Renal cortical epithelial cell (primary cell): ENCODE measurements around the gene OSBPL9. TPM values are rescaled to one million over a fixed set of nuclear protein-coding genes. Genes with fewer than 3 reads are reported as not detected.
"Not testable (repeated sequence)": the region's sequence is repeated elsewhere in the genome, so short reads cannot be mapped to it uniquely, and the experiment has no call there.

Source experiments
- DNase-seq: peaks from one replicate; pipeline ENCODE4 v3.0.0-alpha.2; 2011; ENCODE audit warnings: low read depth
- total RNA-seq: library from RNA; depleted of rRNA; stranded (reverse); fragments of >200 nt; gene quantifications from 2 replicates; pipeline ENCODE4 v1.2.3, GENCODE V29; 2014

Gene OSBPL9
- total RNA-seq, 1 donor from 2014 or later: 165 TPM

DNA sequence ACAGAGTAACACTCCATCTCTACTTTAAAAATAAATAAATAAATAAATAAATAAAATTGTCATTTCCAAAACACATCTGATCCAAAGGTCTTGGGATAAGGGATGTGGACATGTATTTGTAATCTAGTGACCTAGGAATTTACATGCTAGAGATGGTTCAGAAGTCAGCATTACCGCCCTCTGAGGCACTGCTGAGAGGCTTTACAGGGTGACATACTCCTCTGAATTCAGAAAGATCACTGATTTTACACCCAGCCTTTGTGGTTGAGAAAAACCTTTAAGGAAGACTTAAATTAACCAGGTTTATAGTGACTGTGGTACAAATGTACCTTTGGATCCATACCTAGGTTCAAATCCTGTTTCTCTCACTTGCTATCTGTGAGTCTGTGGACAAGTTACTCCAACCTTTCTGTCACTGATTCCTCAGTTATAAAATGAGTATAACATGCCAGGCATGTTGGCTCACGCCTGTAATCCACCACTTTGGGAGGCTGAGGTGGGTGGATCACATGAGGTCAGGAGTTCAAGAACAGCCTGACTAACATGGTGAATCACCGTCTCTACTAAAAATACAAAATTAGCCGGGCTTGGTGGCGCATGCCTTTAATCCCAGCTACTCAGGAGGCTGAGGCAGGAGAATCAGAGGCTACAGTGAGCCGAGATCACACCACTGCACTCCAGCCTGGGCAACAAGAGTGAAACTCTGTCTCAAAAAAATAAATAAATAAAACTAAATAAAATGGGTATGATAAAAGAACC lies 20.1 kb downstream of the OSBPL9 start:
- peak; percentile 90 for DNase-seq

DNA sequence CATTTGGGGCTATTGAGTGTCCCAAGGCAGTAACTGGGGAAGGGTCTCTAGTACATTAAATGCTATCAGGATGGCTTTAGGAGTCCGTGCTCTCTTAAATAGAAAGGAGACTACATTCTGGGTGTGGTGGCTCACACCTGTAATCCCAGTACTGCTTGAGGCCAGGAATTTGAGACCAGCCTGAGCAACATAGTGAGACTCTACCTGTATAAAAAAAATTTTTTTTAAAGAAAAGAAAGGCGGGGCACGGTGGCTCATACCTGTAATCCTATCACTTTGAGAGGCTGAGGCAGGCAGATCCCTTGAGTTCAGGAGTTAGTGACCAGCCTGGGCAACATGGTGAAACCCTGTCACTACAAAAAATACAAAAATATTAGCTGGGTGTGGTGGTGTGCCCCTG lies 21.5 kb downstream of the OSBPL9 start:
- no peak for DNase-seq

DNA sequence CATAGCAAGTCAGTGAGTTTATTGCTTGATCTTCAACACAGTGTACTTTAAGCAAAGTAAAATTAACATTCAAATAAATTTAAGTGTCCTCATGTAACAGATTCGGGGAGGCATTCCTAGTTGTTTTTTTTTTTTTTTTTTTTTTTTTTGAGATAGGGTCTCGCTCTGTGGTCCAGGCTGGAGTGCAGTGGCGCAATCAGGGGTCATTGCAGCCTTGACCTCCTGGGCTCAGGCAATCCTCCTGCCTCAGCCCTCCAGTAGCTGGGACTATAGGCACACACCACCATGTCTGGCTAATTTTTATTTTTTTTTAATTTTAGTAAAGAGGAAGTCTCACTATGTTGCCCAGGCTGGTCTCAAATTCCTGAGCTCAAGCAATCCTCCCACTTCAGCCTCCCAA lies 22.8 kb downstream of the OSBPL9 start:
- DNase-seq: no peak

- DNase-seq: no peak
Measured at GRCh38 chr1:51641096-51641495, 24.2 kb downstream of the OSBPL9 start.

GRCh38 chr1:51642739-51643142 lies 25.8 kb downstream of the OSBPL9 start:
- DNase-seq: peak; percentile 92

- DNase-seq: no peak
Measured at GRCh38 chr1:51643362-51643761, 26.5 kb downstream of the OSBPL9 start.

DNA sequence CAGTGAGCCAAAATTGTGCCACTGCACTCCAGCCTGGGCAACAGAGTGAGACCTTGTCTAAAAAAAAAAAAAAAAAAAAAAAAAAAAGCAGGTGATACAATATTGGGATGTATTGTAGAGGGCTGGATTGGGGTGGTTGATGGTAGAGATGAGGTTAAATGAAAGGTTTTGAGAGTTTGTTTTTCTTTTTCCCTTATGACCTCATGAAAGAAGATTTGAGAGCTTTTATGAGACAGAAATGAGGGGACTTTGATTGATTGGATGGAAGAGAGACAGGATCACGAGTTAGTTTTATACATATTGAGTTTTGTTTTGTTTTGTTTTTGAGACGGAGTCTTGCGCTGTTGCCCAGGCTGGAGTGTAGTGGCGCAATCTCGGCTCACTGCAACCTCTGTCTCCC lies 27.1 kb downstream of the OSBPL9 start:
- DNase-seq: no peak

GRCh38 chr1:51644533-51645197 lies 27.8 kb downstream of the OSBPL9 start:
- peak; percentile 75 for DNase-seq

- DNase-seq: not testable (repeated sequence)
Measured at GRCh38 chr1:51646592-51646991, 29.7 kb downstream of the OSBPL9 start.

- DNase-seq: peak; percentile 38
Measured at GRCh38 chr1:51648180-51649109, 31.6 kb downstream of the OSBPL9 start.

DNA sequence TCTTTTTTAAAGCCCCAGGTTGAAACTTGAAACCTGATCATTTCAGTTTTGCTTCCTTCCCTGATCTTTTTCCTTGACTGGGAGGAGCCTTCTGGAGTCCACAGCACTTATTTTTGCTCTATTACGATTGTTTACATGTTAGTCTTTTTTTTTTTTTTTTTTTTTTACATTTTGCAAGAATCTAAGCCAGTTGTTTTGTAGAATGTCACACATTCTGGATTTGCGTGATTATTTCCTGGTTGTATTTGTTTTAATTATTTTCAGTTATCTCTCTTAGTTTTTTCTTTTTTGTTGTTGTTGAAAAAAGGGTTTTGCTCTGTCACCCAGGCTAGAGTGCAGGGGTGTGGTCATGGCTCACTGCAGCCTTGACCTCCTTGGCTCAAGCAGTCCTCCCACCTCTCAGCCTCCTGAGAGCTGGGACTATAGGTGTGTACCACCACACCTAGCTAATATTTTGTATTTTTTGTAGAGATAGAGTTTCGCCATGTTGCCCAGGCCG lies 32.8 kb downstream of the OSBPL9 start:
- no peak for DNase-seq

DNA sequence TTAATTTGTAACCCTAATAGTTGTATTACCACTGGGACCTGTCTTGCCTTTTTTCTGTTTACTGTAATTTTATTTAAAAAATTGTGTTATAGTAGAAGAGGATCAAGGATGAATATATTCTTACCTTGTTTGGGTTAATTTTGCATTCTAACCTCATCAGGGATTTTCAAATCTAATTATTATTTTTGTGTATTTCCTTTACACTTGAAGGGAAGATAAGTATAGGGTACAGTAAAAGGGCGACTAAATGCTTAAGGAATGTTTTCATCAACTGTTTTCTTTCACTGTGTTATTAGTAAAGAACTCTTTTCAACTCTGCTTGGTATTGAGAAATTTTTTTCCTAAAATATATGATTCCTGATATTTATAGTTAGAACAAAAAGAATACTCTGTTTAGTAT lies 33.3 kb downstream of the OSBPL9 start:
- DNase-seq: no peak

DNA sequence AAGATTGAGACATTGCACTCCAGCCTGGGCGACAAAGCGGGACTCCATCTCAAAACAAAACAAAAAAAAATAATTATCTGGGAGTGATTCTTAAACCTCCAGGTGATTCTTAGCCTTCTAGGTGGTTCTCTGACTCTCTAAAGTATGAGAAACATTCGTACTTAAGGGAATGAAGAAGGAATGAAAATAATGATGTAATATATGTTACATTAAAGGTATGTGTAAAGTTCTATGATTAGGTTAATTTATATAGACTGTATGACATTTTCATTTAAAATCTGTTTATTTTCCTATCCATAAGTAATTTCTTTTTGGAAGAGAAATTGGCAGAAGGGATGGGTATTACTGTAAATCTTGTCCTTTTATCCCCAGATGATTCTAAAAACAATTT lies 34.7 kb downstream of the OSBPL9 start:
- DNase-seq: no peak

DNA sequence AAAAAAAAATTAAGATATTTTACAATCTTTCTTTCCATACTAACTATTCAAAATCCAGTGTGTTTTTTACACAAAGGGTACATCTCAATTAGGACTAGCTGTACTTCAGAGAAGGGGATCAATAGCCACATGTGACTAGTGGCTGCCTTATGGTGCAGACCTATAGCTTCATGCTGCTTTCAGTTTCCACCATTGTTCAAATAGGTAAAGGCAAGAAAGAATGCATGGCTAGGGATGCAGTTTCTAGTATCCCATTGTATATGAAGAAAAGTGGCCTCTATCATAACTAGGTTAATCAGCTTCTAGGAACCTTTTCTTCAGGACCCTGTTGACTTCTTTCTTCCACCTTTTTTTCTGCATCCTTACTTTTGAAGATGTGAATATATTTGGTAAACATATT lies 35.7 kb downstream of the OSBPL9 start:
- no peak for DNase-seq

DNA sequence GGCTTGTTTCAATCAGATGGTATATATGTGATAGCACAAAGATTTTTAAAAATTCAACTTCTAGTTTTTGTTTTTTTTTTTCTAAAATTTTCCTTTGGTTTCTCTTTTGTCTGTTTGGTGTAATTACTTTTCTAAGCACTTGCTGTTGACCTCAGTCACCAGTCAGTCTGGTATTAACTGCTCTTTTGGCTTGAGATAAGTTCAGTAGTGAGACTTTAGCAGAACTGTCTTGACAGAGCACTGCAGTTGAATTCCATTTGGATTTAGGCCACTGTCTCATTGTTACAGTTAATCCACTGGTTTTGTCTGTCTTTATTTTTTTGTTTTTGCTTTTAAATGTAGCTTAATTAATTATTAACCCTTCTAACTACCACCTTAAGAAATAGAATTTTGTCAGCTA lies 36.2 kb downstream of the OSBPL9 start:
- no peak for DNase-seq

DNA sequence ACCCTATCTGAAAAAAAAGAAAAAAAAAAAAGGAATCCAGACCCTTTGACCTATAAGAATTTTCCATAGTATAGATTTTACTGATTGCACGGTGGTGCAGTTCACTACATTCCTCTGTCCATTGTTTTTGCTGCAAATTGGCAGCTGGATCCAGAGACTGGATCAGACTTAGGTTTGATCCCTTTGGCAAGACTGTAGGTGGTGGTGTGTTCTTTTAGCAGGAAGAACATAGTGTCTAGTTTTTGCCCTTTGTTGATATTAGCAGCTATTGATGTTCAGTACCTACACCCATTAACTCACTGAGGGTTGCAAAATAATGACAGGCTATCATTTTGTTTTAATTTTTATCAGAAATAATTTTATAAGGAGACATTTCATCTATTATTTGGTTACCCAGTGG lies 37.1 kb downstream of the OSBPL9 start:
- no peak for DNase-seq

DNA sequence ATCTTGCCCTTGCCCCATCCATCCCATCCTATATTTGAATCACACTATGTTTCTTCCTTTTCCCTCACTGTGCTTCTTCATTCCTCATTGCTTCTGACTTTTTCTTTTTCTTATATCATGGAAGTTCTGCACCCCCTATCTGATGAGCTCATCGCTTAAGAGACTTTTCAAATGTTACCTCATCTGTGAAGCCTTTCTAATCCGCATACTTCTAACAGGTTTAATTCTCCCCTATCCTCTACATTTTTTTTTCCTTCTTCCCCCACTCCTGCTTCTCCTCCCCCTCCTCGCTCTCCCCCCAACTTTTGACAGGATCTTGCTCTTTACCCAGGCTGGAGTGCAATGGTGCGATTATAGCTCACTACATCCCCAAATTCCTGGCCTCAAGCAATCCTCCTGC lies 39.5 kb downstream of the OSBPL9 start:
- no peak for DNase-seq

DNA sequence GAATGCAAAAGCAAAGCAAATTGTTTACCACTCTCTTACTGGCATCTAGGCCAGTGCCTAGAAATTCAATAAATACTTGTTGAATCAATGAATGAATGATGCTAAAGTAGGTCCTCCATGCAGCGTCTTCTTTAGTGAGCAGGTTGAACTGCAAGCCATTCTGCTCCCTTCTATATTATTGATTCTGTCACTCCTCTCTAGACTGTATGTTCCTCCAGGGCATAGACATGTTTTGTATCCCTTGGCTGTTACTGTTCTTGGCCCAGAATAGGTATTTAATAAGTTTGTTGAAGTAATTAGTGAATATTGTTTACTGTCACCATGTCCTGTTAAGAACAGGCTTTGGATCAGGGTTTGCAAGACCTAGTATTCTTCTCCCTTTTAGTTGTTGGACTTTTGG lies 43.7 kb downstream of the OSBPL9 start:
- DNase-seq: no peak

- peak; percentile 77 for DNase-seq
Measured at GRCh38 chr1:51661081-51661518, 44.2 kb downstream of the OSBPL9 start.

- DNase-seq: no peak
Measured at GRCh38 chr1:51663105-51663504, 46.2 kb downstream of the OSBPL9 start.

DNA sequence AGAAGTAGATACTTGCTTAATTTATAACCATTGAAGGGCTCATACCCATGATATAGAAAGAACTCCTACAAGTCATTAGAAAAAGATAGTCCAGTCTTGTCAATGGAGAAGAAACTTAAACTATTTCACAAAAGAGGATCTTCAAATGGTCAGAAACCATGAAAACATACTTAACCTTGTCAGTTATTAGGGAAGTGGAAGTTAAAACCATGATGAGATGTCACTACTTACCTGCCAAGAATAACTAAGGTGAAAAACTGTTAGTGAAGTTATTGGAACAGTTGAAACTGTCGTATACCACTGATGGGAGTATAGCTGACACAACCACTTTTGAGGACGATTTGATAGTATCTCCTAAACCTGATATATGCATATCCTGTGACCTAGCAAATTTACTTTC lies 46.8 kb downstream of the OSBPL9 start:
- no peak for DNase-seq
